ENCODE measurements around the gene NCAM1.

Gene NCAM1

GRCh38 chr11:113023228-113023627 lies 62.0 kb downstream of the NCAM1 start:
- DNase-seq (ENCODE audit: low spot score): no peak
- H3K36me3 ChIP-seq (replicated peaks in 1 of 2; ENCODE audit: control insufficient read depth in 2 of 2, insufficient read depth in 2 of 2, low read length in 2 of 2): no peaks in the 10 kb centered on the region
- no peak overlapping the region for H2BK120ac ChIP-seq (ENCODE audit: low read depth, low read length)
- no peak overlapping the region for H3K14ac ChIP-seq (ENCODE audit: low read length)
- no peak overlapping the region for H3K27ac ChIP-seq (replicated peaks; ENCODE audit: low read length)
- no peak overlapping the region for H2BK5ac ChIP-seq (ENCODE audit: low read length)
- H2AK5ac ChIP-seq (ENCODE audit: low read depth, low read length): no peak overlapping the region
- no peaks in the 10 kb centered on the region for H3K4me1 ChIP-seq (ENCODE audit: control insufficient read depth in 2 of 2, insufficient read depth in 1 of 2, low read depth in 1 of 2, low read length in 2 of 2)
- H3K9ac ChIP-seq (ENCODE audit: low read depth, low read length, poor library complexity): no peak overlapping the region
- WGBS, 2 donors (ENCODE audit: extremely low coverage in 2 of 2, insufficient read length in 2 of 2, insufficient replicate concordance in 1 of 2): no CpG with 5 or more reads among the region's 2 CpGs
- no peak overlapping the region for H3K18ac ChIP-seq (ENCODE audit: low read length)
- H4K91ac ChIP-seq (ENCODE audit: low read depth, low read length, poor library complexity): no peak overlapping the region
- no peaks in the 10 kb centered on the region for H3K9me3 ChIP-seq (replicated peaks in 1 of 2; ENCODE audit: control insufficient read depth in 2 of 2, insufficient read depth in 1 of 2, low read depth in 1 of 2, low read length in 2 of 2)
- no peaks in the 10 kb centered on the region for H3K27me3 ChIP-seq (ENCODE audit: control insufficient read depth in 3 of 3, insufficient read depth in 3 of 3, low read depth in 1 of 3, low read length in 3 of 3)
- no peak overlapping the region for H3K4ac ChIP-seq (ENCODE audit: low read length)
- no peak overlapping the region for H2AFZ ChIP-seq (ENCODE audit: low read length)
- H3K4me2 ChIP-seq (ENCODE audit: insufficient read depth, low read length, poor library complexity, severe bottlenecking): no peak overlapping the region
- H2BK12ac ChIP-seq (ENCODE audit: low read length): no peak overlapping the region
- no peak overlapping the region for H4K8ac ChIP-seq (ENCODE audit: low read depth, low read length)
- no peaks in the 10 kb centered on the region for H3K79me1 ChIP-seq (ENCODE audit: low read depth, low read length)
- no peak overlapping the region for H2BK15ac ChIP-seq (ENCODE audit: low read length)
- H3K4me3 ChIP-seq (ENCODE audit: low read length in 2 of 2): no peak overlapping the region
- no peak overlapping the region for H3K23ac ChIP-seq (ENCODE audit: low read depth, low read length, poor library complexity)

DNA sequence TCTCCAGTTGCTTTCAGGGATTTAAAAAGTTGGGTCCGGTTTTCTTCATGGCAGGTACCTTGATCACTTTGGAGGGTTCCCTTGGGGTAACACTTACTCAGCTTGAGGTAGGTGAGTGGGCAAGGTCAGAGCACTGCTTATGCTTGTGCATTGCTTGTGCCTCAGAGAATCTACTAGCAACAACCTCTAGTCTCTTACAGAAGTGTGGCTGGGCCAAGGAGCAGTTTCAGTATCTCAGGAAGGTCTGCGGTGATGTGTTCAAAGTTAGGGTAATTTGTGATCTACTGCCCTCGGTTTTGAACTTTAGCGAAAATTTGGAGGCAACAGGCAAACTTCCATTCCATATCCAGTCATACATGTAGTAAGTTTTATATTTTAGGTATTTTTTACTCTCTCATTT lies 62.8 kb downstream of the NCAM1 start:
- no peak overlapping the region for H2BK5ac ChIP-seq (ENCODE audit: low read length)
- H3K9me3 ChIP-seq (replicated peaks in 1 of 2; ENCODE audit: control insufficient read depth in 2 of 2, insufficient read depth in 1 of 2, low read depth in 1 of 2, low read length in 2 of 2): no peaks in the 10 kb centered on the region
- no peak overlapping the region for H2BK12ac ChIP-seq (ENCODE audit: low read length)
- H2BK120ac ChIP-seq (ENCODE audit: low read depth, low read length): no peak overlapping the region
- no peak overlapping the region for H4K91ac ChIP-seq (ENCODE audit: low read depth, low read length, poor library complexity)
- H3K18ac ChIP-seq (ENCODE audit: low read length): no peak overlapping the region
- no peak overlapping the region for H3K4me2 ChIP-seq (ENCODE audit: insufficient read depth, low read length, poor library complexity, severe bottlenecking)
- H3K9ac ChIP-seq (ENCODE audit: low read depth, low read length, poor library complexity): no peak overlapping the region
- no peaks in the 10 kb centered on the region for H3K79me1 ChIP-seq (ENCODE audit: low read depth, low read length)
- no peak overlapping the region for H3K27ac ChIP-seq (replicated peaks; ENCODE audit: low read length)
- no peak overlapping the region for H3K14ac ChIP-seq (ENCODE audit: low read length)
- no peak overlapping the region for H3K23ac ChIP-seq (ENCODE audit: low read depth, low read length, poor library complexity)
- no peak overlapping the region for H2BK15ac ChIP-seq (ENCODE audit: low read length)
- no CpG with 5 or more reads among the region's 4 CpGs for WGBS, 2 donors (ENCODE audit: extremely low coverage in 2 of 2, insufficient read length in 2 of 2, insufficient replicate concordance in 1 of 2)
- no peaks in the 10 kb centered on the region for H3K4me1 ChIP-seq (ENCODE audit: control insufficient read depth in 2 of 2, insufficient read depth in 1 of 2, low read depth in 1 of 2, low read length in 2 of 2)
- no peak overlapping the region for H3K4ac ChIP-seq (ENCODE audit: low read length)
- no peak for DNase-seq (ENCODE audit: low spot score)
- H3K36me3 ChIP-seq (replicated peaks in 1 of 2; ENCODE audit: control insufficient read depth in 2 of 2, insufficient read depth in 2 of 2, low read length in 2 of 2): no peaks in the 10 kb centered on the region
- no peak overlapping the region for H2AFZ ChIP-seq (ENCODE audit: low read length)
- no peak overlapping the region for H4K8ac ChIP-seq (ENCODE audit: low read depth, low read length)
- H3K4me3 ChIP-seq (ENCODE audit: low read length in 2 of 2): no peak overlapping the region
- H3K27me3 ChIP-seq (ENCODE audit: control insufficient read depth in 3 of 3, insufficient read depth in 3 of 3, low read depth in 1 of 3, low read length in 3 of 3): no peaks in the 10 kb centered on the region
- H2AK5ac ChIP-seq (ENCODE audit: low read depth, low read length): no peak overlapping the region

GRCh38 chr11:113026778-113027177 lies 65.6 kb downstream of the NCAM1 start:
- Histone ChIP-seq H3K27ac (replicated peaks; ENCODE audit: low read length) (no peak overlapping the region), H3K18ac (ENCODE audit: low read length) (no peak overlapping the region)
- WGBS, 2 donors (ENCODE audit: extremely low coverage in 2 of 2, insufficient read length in 2 of 2, insufficient replicate concordance in 1 of 2): no CpG with 5 or more reads among the region's 3 CpGs

GRCh38 chr11:113034576-113034975 lies 73.4 kb downstream of the NCAM1 start:
- DNase-seq (ENCODE audit: low spot score): no peak
- no peak overlapping the region for H3K27ac ChIP-seq (replicated peaks; ENCODE audit: low read length)
- no CpG with 5 or more reads among the region's 5 CpGs for WGBS, 2 donors (ENCODE audit: extremely low coverage in 2 of 2, insufficient read length in 2 of 2, insufficient replicate concordance in 1 of 2)

More at GRCh38 chr11:113026778-113027177, 65.6 kb downstream of the NCAM1 start:
- Histone ChIP-seq H2BK120ac (ENCODE audit: low read depth, low read length) (no peak overlapping the region), H3K9me3 (replicated peaks in 1 of 2; ENCODE audit: control insufficient read depth in 2 of 2, insufficient read depth in 1 of 2, low read depth in 1 of 2, low read length in 2 of 2) (no peaks in the 10 kb centered on the region), H2BK5ac (ENCODE audit: low read length) (no peak overlapping the region), H3K36me3 (replicated peaks in 1 of 2; ENCODE audit: control insufficient read depth in 2 of 2, insufficient read depth in 2 of 2, low read length in 2 of 2) (no peaks in the 10 kb centered on the region), H2AK5ac (ENCODE audit: low read depth, low read length) (no peak overlapping the region), H3K27me3 (ENCODE audit: control insufficient read depth in 3 of 3, insufficient read depth in 3 of 3, low read depth in 1 of 3, low read length in 3 of 3) (no peaks in the 10 kb centered on the region), H3K4ac (ENCODE audit: low read length) (no peak overlapping the region), H3K9ac (ENCODE audit: low read depth, low read length, poor library complexity) (no peak overlapping the region), H3K14ac (ENCODE audit: low read length) (no peak overlapping the region), H2BK15ac (ENCODE audit: low read length) (no peak overlapping the region), H3K4me2 (ENCODE audit: insufficient read depth, low read length, poor library complexity, severe bottlenecking) (no peak overlapping the region), H3K4me3 (ENCODE audit: low read length in 2 of 2) (no peak overlapping the region), H2AFZ (ENCODE audit: low read length) (no peak overlapping the region), H3K23ac (ENCODE audit: low read depth, low read length, poor library complexity) (no peak overlapping the region), H4K91ac (ENCODE audit: low read depth, low read length, poor library complexity) (no peak overlapping the region), H4K8ac (ENCODE audit: low read depth, low read length) (no peak overlapping the region), H2BK12ac (ENCODE audit: low read length) (no peak overlapping the region), H3K4me1 (ENCODE audit: control insufficient read depth in 2 of 2, insufficient read depth in 1 of 2, low read depth in 1 of 2, low read length in 2 of 2) (no peaks in the 10 kb centered on the region), H3K79me1 (ENCODE audit: low read depth, low read length) (no peaks in the 10 kb centered on the region)
- no peak for DNase-seq (ENCODE audit: low spot score)

More at GRCh38 chr11:113034576-113034975, 73.4 kb downstream of the NCAM1 start:
- Histone ChIP-seq H2AFZ (ENCODE audit: low read length) (no peak overlapping the region), H2AK5ac (ENCODE audit: low read depth, low read length) (no peak overlapping the region), H2BK120ac (ENCODE audit: low read depth, low read length) (no peak overlapping the region), H2BK5ac (ENCODE audit: low read length) (no peak overlapping the region), H3K4ac (ENCODE audit: low read length) (no peak overlapping the region), H2BK12ac (ENCODE audit: low read length) (no peak overlapping the region), H3K9me3 (replicated peaks in 1 of 2; ENCODE audit: control insufficient read depth in 2 of 2, insufficient read depth in 1 of 2, low read depth in 1 of 2, low read length in 2 of 2) (no peaks in the 10 kb centered on the region), H3K4me3 (ENCODE audit: low read length in 2 of 2) (no peak overlapping the region), H3K14ac (ENCODE audit: low read length) (no peak overlapping the region), H4K91ac (ENCODE audit: low read depth, low read length, poor library complexity) (no peak overlapping the region), H2BK15ac (ENCODE audit: low read length) (no peak overlapping the region), H3K79me1 (ENCODE audit: low read depth, low read length) (no peaks in the 10 kb centered on the region), H3K36me3 (replicated peaks in 1 of 2; ENCODE audit: control insufficient read depth in 2 of 2, insufficient read depth in 2 of 2, low read length in 2 of 2) (no peaks in the 10 kb centered on the region), H3K4me2 (ENCODE audit: insufficient read depth, low read length, poor library complexity, severe bottlenecking) (no peak overlapping the region), H3K4me1 (ENCODE audit: control insufficient read depth in 2 of 2, insufficient read depth in 1 of 2, low read depth in 1 of 2, low read length in 2 of 2) (no peaks in the 10 kb centered on the region), H4K8ac (ENCODE audit: low read depth, low read length) (no peak overlapping the region), H3K18ac (ENCODE audit: low read length) (no peak overlapping the region), H3K27me3 (ENCODE audit: control insufficient read depth in 3 of 3, insufficient read depth in 3 of 3, low read depth in 1 of 3, low read length in 3 of 3) (no peaks in the 10 kb centered on the region), H3K23ac (ENCODE audit: low read depth, low read length, poor library complexity) (no peak overlapping the region), H3K9ac (ENCODE audit: low read depth, low read length, poor library complexity) (no peak overlapping the region)

All from neuronal stem cell (in vitro differentiated cells).